Stimulated activated CD8-positive, alpha-beta memory T cell treated with anti-CD3 and anti-CD28 coated beads, Interleukin-7, amount 100 ng/mL, for 4 hours (primary cell): ENCODE results near the gene ZMIZ1.

Source experiments
- DNase-seq, 2 donors: peaks; one replicate each; pipeline ENCODE4 v3.0.0-alpha.2; 2020; ENCODE audit warnings: low read depth in 2 of 2

The ZMIZ1 gene

GRCh38 chr10:79168210-79168609, 99.4 kb downstream of the ZMIZ1 start:
- no peak for DNase-seq

- DNase-seq = no peak
Observed at GRCh38 chr10:79170226-79170752, 101.5 kb downstream of the ZMIZ1 start.

GRCh38 chr10:79170993-79171392, 102.2 kb downstream of the ZMIZ1 start:
- DNase-seq = no peak

GRCh38 chr10:79171504-79171903, 102.7 kb downstream of the ZMIZ1 start:
- DNase-seq = no peak

- DNase-seq = no peak
Observed at GRCh38 chr10:79172881-79173280, 104.1 kb downstream of the ZMIZ1 start.

- no peak for DNase-seq
Observed at GRCh38 chr10:79173582-79174262, 105.0 kb downstream of the ZMIZ1 start.

GRCh38 chr10:79176052-79176501, 107.3 kb downstream of the ZMIZ1 start:
- DNase-seq = no peak

GRCh38 chr10:79176949-79177602, 108.3 kb downstream of the ZMIZ1 start:
- no peak for DNase-seq

GRCh38 chr10:79178070-79178576, 109.4 kb downstream of the ZMIZ1 start:
- DNase-seq = no peak

- no peak for DNase-seq
Observed at GRCh38 chr10:79178614-79179163, 109.9 kb downstream of the ZMIZ1 start.

GRCh38 chr10:79179164-79179956, 110.6 kb downstream of the ZMIZ1 start:
- DNase-seq = no peak

GRCh38 chr10:79179957-79180309, 111.2 kb downstream of the ZMIZ1 start:
- DNase-seq = no peak

- no peak for DNase-seq
Observed at GRCh38 chr10:79180414-79181221, 111.9 kb downstream of the ZMIZ1 start.

- DNase-seq = no peak
Observed at GRCh38 chr10:79181227-79181626, 112.5 kb downstream of the ZMIZ1 start.

- DNase-seq = no peak
Observed at GRCh38 chr10:79181698-79182521, 113.1 kb downstream of the ZMIZ1 start.

GRCh38 chr10:79182781-79183467, 114.2 kb downstream of the ZMIZ1 start:
- no peak for DNase-seq

GRCh38 chr10:79183468-79183865, 114.7 kb downstream of the ZMIZ1 start:
- DNase-seq = no peak

- no peak for DNase-seq
Observed at GRCh38 chr10:79184145-79184625, 115.4 kb downstream of the ZMIZ1 start.

GRCh38 chr10:79184657-79185056, 115.9 kb downstream of the ZMIZ1 start:
- DNase-seq = no peak
